GM12878 (cell line): ENCODE data around the gene RIPOR3. TPM values are rescaled to one million over a fixed set of nuclear protein-coding genes. Genes with fewer than 3 reads are reported as not detected.

ENCODE experiments used
- ATAC-seq: fragments of 200-7000 bp; cut with Tn5 transposase; 3 replicates; pipeline ENCODE4 v1.9.1; 2020; ENCODE audit warnings: mild to moderate bottlenecking, moderate library complexity
- BruUV-seq: library from RNA; stranded (reverse); fragments of 400-500 nt; replicated peaks from 2 replicates; lab custom pipeline; 2021; lab: Mats Ljungman, UMichigan
- CTCF ChIA-PET: fragments of 300-600 bp; sonication (Branson Sonifier 250); formaldehyde crosslinking; extraction: SDS; loops from one replicate; lab custom pipeline; 2021; ENCODE audit warnings: inconsistent platforms; lab: Yijun Ruan, JAX
- POLR2A ChIA-PET: fragments of 350-600 bp; formaldehyde crosslinking; extraction: SDS; loops from one replicate; lab custom pipeline; 2021; ENCODE audit warnings: inconsistent platforms; lab: Charles Lee
- RAD21 ChIA-PET: fragments of 300-600 bp; sonication (Branson Sonifier 250); formaldehyde crosslinking; loops from one replicate; lab custom pipeline; 2023; ENCODE audit warnings: antibody characterized with exemption; ENCODE audit not compliant: unreplicated experiment; lab: Charles Lee
- SMC1A ChIA-PET: fragments of 300-600 bp; sonication (Branson Sonifier 250); formaldehyde crosslinking; loops from one replicate; lab custom pipeline; 2023; ENCODE audit not compliant: unreplicated experiment, uncharacterized antibody; lab: Charles Lee
- DNase-seq: peaks from one replicate; pipeline ENCODE4 v3.0.0-alpha.2; 2011; ENCODE audit warnings: low read depth, low spot score
- FAIRE-seq: peaks from 3 replicates; lab custom pipeline; 2011; peaks lifted over from hg19 to GRCh38; lab: Jason Lieb, UNC
- H2AFZ ChIP-seq: 2 replicates; pipeline ENCODE4 v1.6.0; 2011; ENCODE audit warnings: low read depth, low read length, control low read depth; ENCODE audit not compliant: control insufficient read depth
- H3K27ac ChIP-seq: 2 replicates; pipeline ENCODE4 v1.5.1; 2011; ENCODE audit warnings: control low read depth; ENCODE audit not compliant: control insufficient read depth, insufficient read depth
- H3K27me3 ChIP-seq, 2 experiments: replicated peaks in 1 of 2; 2 replicates each; pipeline versions ENCODE4 v1.6.0 to v1.6.1; 2011; ENCODE audit warnings: low read length in 1 of 2; ENCODE audit not compliant: control insufficient read depth in 2 of 2, insufficient read depth in 2 of 2
- H3K36me3 ChIP-seq, 2 experiments: 2 replicates each; pipeline ENCODE4 v1.5.1; 2011; ENCODE audit warnings: low read length in 1 of 2; ENCODE audit not compliant: control insufficient read depth in 2 of 2, insufficient read depth in 2 of 2
- H3K4me1 ChIP-seq: 2 replicates; pipeline ENCODE4 v1.6.1; 2011; ENCODE audit warnings: mild to moderate bottlenecking, low read length, moderate library complexity, mixed read lengths; ENCODE audit not compliant: control insufficient read depth, insufficient read depth
- H3K4me2 ChIP-seq: 2 replicates; pipeline ENCODE4 v1.6.0; 2011; ENCODE audit warnings: control low read depth; ENCODE audit not compliant: control insufficient read depth, insufficient read depth
- H3K4me3 ChIP-seq: fragments of 200-600 bp; sonication (generic); 2 replicates; pipeline ENCODE4 v1.5.1; 2016
- H3K79me2 ChIP-seq: 2 replicates; pipeline ENCODE4 v1.6.0; 2011; ENCODE audit warnings: low read length; ENCODE audit not compliant: control insufficient read depth, insufficient read depth
- H3K9ac ChIP-seq: 2 replicates; pipeline ENCODE4 v1.8.0; 2011; ENCODE audit warnings: low read length, control low read depth, mixed read lengths; ENCODE audit not compliant: control insufficient read depth, insufficient read depth
- H3K9me3 ChIP-seq: replicated peaks from 3 replicates; pipeline ENCODE4 v1.5.1; 2011; ENCODE audit warnings: mild to moderate bottlenecking, low read length; ENCODE audit not compliant: control insufficient read depth, insufficient read depth
- H4K20me1 ChIP-seq: 2 replicates; pipeline ENCODE4 v1.6.0; 2011; ENCODE audit not compliant: control insufficient read depth, insufficient read depth
- DPF2 ChIP-seq: fragments of 450-650 bp; IDR thresholded peaks from 2 replicates; pipeline ENCODE4 v1.6.1; 2017; ENCODE audit warnings: mild to moderate bottlenecking
- EGR1 ChIP-seq, 2 experiments: IDR thresholded peaks; 1 replicate in 1 of 2; 2 replicates in 1 of 2; pipeline ENCODE4 v1.6.1; 2011 to 2012; ENCODE audit warnings: low read depth in 2 of 2, low read length in 2 of 2, borderline replicate concordance in 1 of 2, mild to moderate bottlenecking in 1 of 2, moderate library complexity in 1 of 2
- ETV6 ChIP-seq, 2 experiments: fragments of 450-650 bp in 1 of 2; IDR thresholded peaks in 1 of 2; conservative IDR thresholded peaks in 1 of 2; 2 replicates each; pipeline ENCODE4 v1.6.1; 2014; ENCODE audit warnings: antibody characterized with exemption in 1 of 2, borderline replicate concordance in 1 of 2, low read depth in 1 of 2, mild to moderate bottlenecking in 1 of 2, moderate library complexity in 1 of 2
- HDAC6 ChIP-seq: fragments of 200-600 bp; sonication (generic); IDR thresholded peaks from one replicate; pipeline ENCODE4 v1.8.0; 2017; ENCODE audit warnings: antibody characterized with exemption; ENCODE audit not compliant: unreplicated experiment
- NFXL1 ChIP-seq: fragments of 450-650 bp; IDR thresholded peaks from 2 replicates; pipeline ENCODE4 v1.6.1; 2017; ENCODE audit warnings: antibody characterized with exemption, mild to moderate bottlenecking, borderline replicate concordance
- NRF1 ChIP-seq: conservative IDR thresholded peaks from 2 replicates; pipeline ENCODE4 v1.6.1; 2011; ENCODE audit warnings: mild to moderate bottlenecking, low read depth, low read length, improper control_type of control experiment
- SMARCA5 ChIP-seq: fragments of 450-650 bp; IDR thresholded peaks from 2 replicates; pipeline ENCODE4 v1.6.1; 2017; ENCODE audit warnings: mild to moderate bottlenecking
- SUZ12 ChIP-seq: fragments of 200-600 bp; sonication (generic); IDR thresholded peaks from one replicate; pipeline ENCODE4 v1.6.1; 2018; ENCODE audit warnings: antibody characterized with exemption, mild to moderate bottlenecking; ENCODE audit not compliant: unreplicated experiment
- ZSCAN29 ChIP-seq: fragments of 450-650 bp; IDR thresholded peaks from 2 replicates; pipeline ENCODE4 v1.6.1; 2017; ENCODE audit warnings: mild to moderate bottlenecking, moderate library complexity
- WGBS: methylation state at CpG from one replicate; pipeline ENCODE4 v1.1.6; 2016; ENCODE audit warnings: low lambda C conversion rate; ENCODE audit not compliant: insufficient replicate concordance, insufficient coverage; ENCODE audit errors: missing lambda C conversion rate; 5-methylcytosine and 5-hydroxymethylcytosine counted together
- in situ Hi-C: fragments of 300-500 bp; cut with MboI; formaldehyde crosslinking; loops from 9 replicates; pipeline ENCODE4 v1.14.3; 2018; ENCODE audit warnings: mixed read lengths
- intact Hi-C: fragments of 100-400 bp; cut with micrococcal nuclease; formaldehyde crosslinking; loops from one replicate; pipeline ENCODE4 v1.14.2; 2022; ENCODE audit not compliant: unreplicated experiment
- polyA plus RNA-seq, 11 experiments: library from polyadenylated mRNA; depleted of rRNA in 4 of 11; unstranded in 6 of 11; stranded (reverse) in 5 of 11; fragments of >200 nt; fragmentation: Nextera tagmentation in 4 of 11; fragmentation: Illumina TruSeq in 1 of 11; extraction: Ambion mirVana in 4 of 11; extraction: Trizol in 1 of 11; gene quantifications; 1 replicate in 1 of 11; 2 replicates in 10 of 11; pipeline versions ENCODE4 v1.2.1 to v1.2.3, GENCODE V29; 2011 to 2016; ENCODE audit warnings: inconsistent platforms in 2 of 11, missing spikeins in 2 of 11, low read depth in 1 of 11
- total RNA-seq, 4 experiments: library from RNA; depleted of rRNA in 3 of 4; stranded (reverse); fragments of >200 nt in 3 of 4; fragmentation: Illumina TruSeq in 1 of 4; extraction: Trizol in 1 of 4; gene quantifications; 2 replicates each; pipeline versions ENCODE4 v1.2.1 to v1.2.3, GENCODE V29; 2013 to 2021
- TF ChIP-seq, protein P1 (sequence below): fragments of 150-350 bp; IDR thresholded peaks from 2 replicates; pipeline ENCODE4 v1.6.1; 2014; ENCODE audit warnings: mild to moderate bottlenecking, low read depth, low read length
- TF ChIP-seq, protein P2 (sequence below): fragments of 450-650 bp; IDR thresholded peaks from 2 replicates; pipeline ENCODE4 v1.6.1; 2016; ENCODE audit warnings: mild to moderate bottlenecking
- TF ChIP-seq, protein P3 (sequence below): fragments of 450-650 bp; formaldehyde crosslinking; IDR thresholded peaks from 2 replicates; pipeline ENCODE4 v1.4.0; 2022; ENCODE audit warnings: mild to moderate bottlenecking, moderate library complexity
- TF ChIP-seq, protein P4 (sequence below): IDR thresholded peaks from 2 replicates; pipeline ENCODE4 v1.6.1; 2012; ENCODE audit warnings: low read depth, low read length, improper control_type of control experiment

The RIPOR3 gene
- total and polyA plus RNA-seq, 10 of the 15 experiments (the other 5 are each of a cell fraction or from before 2014, with no cell fraction given), result 0.04 to 0.55 (median 0.12) TPM; not detected in 6

DNA sequence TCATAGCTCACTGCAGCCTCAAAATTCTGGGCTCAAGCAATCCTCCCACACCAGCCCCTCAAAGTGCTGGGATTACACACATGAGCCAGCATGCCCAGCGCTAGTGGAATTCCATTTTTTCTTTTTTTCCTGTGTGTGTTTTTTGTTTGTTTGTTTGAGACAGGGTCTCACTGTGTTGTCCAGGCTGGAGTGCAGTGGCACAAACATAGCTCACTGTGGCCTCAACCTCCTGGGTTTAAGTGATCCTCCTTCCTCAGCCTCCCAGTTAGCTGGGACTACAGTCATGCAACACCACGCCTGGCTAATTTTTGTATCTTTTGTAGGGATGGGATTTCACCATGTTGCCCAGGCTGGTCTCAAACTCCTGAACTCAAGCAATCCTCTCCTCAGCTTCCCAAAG is 26.0 kb upstream of the RIPOR3 start (continued):
- TF ChIP-seq, protein P1, sequence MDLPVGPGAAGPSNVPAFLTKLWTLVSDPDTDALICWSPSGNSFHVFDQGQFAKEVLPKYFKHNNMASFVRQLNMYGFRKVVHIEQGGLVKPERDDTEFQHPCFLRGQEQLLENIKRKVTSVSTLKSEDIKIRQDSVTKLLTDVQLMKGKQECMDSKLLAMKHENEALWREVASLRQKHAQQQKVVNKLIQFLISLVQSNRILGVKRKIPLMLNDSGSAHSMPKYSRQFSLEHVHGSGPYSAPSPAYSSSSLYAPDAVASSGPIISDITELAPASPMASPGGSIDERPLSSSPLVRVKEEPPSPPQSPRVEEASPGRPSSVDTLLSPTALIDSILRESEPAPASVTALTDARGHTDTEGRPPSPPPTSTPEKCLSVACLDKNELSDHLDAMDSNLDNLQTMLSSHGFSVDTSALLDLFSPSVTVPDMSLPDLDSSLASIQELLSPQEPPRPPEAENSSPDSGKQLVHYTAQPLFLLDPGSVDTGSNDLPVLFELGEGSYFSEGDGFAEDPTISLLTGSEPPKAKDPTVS, result no peak
- no peak for TF ChIP-seq SMARCA5

DNA sequence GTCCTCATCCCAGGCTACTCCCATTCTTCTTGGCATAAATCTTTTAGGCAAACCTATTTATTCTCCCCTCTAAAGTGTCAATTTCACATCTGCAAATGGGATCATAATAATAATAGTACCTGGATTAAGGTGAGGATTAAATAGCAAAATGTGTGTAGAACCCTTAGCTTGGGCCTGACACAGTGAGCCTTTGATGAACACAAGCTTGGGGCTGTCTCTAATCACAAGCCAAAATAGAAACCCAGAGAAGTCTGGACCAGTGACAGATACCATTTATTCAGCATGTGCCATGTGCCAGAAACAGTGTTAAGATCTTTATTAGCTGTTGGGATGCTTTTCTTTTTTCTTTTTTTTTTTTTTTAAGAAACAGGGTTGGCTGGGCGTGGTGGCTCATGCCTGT is 25.2 kb upstream of the RIPOR3 start:
- ChIA-PET RAD21 (interaction anchor here (0.6 kb wide), 1 partner anchor 1811 kb away, joined by 4 read pairs; no protein-coding TSS in a partner anchor), SMC1A (no interaction called here), CTCF (interaction anchor here (1.3 kb wide), 1 partner anchor 33 kb away, joined by 6 read pairs; no protein-coding TSS in a partner anchor), POLR2A (no interaction called here)
- intact Hi-C loops, result no loop called here
- no peaks in the 10 kb centered on the region for H3K36me3 ChIP-seq
- FAIRE-seq (no peak), ATAC-seq (no peak), DNase-seq (no peak)
- TF ChIP-seq, protein P2, sequence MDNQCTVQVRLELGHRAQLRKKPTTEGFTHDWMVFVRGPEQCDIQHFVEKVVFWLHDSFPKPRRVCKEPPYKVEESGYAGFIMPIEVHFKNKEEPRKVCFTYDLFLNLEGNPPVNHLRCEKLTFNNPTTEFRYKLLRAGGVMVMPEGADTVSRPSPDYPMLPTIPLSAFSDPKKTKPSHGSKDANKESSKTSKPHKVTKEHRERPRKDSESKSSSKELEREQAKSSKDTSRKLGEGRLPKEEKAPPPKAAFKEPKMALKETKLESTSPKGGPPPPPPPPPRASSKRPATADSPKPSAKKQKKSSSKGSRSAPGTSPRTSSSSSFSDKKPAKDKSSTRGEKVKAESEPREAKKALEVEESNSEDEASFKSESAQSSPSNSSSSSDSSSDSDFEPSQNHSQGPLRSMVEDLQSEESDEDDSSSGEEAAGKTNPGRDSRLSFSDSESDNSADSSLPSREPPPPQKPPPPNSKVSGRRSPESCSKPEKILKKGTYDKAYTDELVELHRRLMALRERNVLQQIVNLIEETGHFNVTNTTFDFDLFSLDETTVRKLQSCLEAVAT, result no peak
- TF ChIP-seq HDAC6, result no peak
- TF ChIP-seq, protein P3, sequence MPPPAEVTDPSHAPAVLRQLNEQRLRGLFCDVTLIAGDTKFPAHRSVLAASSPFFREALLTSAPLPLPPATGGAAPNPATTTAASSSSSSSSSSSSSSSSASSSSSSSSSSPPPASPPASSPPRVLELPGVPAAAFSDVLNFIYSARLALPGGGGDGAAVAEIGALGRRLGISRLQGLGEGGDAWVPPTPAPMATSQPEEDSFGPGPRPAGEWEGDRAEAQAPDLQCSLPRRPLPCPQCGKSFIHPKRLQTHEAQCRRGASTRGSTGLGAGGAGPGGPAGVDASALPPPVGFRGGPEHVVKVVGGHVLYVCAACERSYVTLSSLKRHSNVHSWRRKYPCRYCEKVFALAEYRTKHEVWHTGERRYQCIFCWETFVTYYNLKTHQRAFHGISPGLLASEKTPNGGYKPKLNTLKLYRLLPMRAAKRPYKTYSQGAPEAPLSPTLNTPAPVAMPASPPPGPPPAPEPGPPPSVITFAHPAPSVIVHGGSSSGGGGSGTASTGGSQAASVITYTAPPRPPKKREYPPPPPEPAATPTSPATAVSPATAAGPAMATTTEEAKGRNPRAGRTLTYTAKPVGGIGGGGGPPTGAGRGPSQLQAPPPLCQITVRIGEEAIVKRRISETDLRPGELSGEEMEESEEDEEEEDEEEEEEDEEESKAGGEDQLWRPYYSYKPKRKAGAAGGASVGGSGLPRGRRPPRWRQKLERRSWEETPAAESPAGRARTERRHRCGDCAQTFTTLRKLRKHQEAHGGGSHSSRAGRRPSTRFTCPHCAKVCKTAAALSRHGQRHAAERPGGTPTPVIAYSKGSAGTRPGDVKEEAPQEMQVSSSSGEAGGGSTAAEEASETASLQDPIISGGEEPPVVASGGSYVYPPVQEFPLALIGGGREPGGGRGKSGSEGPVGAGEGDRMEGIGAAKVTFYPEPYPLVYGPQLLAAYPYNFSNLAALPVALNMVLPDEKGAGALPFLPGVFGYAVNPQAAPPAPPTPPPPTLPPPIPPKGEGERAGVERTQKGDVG, result no peak
- TF ChIP-seq NRF1, result no peak
- TF ChIP-seq EGR1 (IDR thresholded peaks at IDR 0.05; ENCODE audit: borderline replicate concordance in 1 of 2, low read depth in 2 of 2, low read length in 2 of 2), result no peak
- no peak for TF ChIP-seq DPF2
- TF ChIP-seq, protein P4, sequence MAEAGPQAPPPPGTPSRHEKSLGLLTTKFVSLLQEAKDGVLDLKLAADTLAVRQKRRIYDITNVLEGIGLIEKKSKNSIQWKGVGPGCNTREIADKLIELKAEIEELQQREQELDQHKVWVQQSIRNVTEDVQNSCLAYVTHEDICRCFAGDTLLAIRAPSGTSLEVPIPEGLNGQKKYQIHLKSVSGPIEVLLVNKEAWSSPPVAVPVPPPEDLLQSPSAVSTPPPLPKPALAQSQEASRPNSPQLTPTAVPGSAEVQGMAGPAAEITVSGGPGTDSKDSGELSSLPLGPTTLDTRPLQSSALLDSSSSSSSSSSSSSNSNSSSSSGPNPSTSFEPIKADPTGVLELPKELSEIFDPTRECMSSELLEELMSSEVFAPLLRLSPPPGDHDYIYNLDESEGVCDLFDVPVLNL, result no peak
- 0 out of 2 replicates have a peak, but pooled peaks have one; percentile 25 for TF ChIP-seq NFXL1
- TF ChIP-seq ZSCAN29, result no peak
- TF ChIP-seq SUZ12, result no peak
- TF ChIP-seq ETV6 (conservative IDR thresholded peaks at IDR 0.05 in 1 of 2, IDR thresholded peaks at IDR 0.05 in 1 of 2; ENCODE audit: borderline replicate concordance in 1 of 2, low read depth in 1 of 2), result peak in 1 of 2 experiments; percentile 12; a peak in 1 of 4 replicates
- TF ChIP-seq, protein P1, result no peak
- no CpG with 5 or more reads among the region's 1 CpG for WGBS
- no peak overlapping the region for H3K9ac ChIP-seq
- no peaks in the 10 kb centered on the region for H3K79me2 ChIP-seq
- no TSS peak for BruUV-seq
- in situ Hi-C loops, result no loop called here
- no peaks in the 10 kb centered on the region for H4K20me1 ChIP-seq
- H3K4me3 ChIP-seq, result no peak overlapping the region
- no peak overlapping the region for H2AFZ ChIP-seq
- no peaks in the 10 kb centered on the region for H3K4me1 ChIP-seq
- H3K4me2 ChIP-seq, result no peak overlapping the region
- H3K27ac ChIP-seq, result no peak overlapping the region
- H3K27me3 ChIP-seq, result peaks cover 0 to 2% of the 10 kb centered on the region in 2 experiments; a peak in 2 of 4 replicates
- no peaks in the 10 kb centered on the region for H3K9me3 ChIP-seq
